Neutrophil (primary cell): ENCODE data around the gene MAP3K6.

Experiments
- H3K27ac ChIP-seq: fragments of 200-600 bp; sonication (generic); 2 replicates; pipeline ENCODE4 v1.5.1; 2016; ENCODE audit warnings: mild to moderate bottlenecking, moderate library complexity
- H3K27me3 ChIP-seq: fragments of 200-600 bp; sonication (generic); 2 replicates; pipeline ENCODE4 v1.6.0; 2016; ENCODE audit warnings: mild to moderate bottlenecking
- H3K36me3 ChIP-seq: fragments of 200-600 bp; sonication (generic); 2 replicates; pipeline ENCODE4 v1.5.1; 2017
- H3K4me1 ChIP-seq, 2 experiments: fragments of 200-600 bp in 1 of 2; sonication (generic) in 1 of 2; 1 replicate in 1 of 2; 2 replicates in 1 of 2; pipeline versions ENCODE4 v1.5.1 to v1.6.1; 2013 to 2016; ENCODE audit warnings: low read depth in 1 of 2, low read length in 1 of 2, mild to moderate bottlenecking in 1 of 2, moderate library complexity in 1 of 2; ENCODE audit not compliant: control insufficient read depth in 1 of 2, insufficient read depth in 1 of 2
- H3K4me3 ChIP-seq, 2 experiments: fragments of 200-600 bp in 1 of 2; sonication (generic) in 1 of 2; 1 replicate in 1 of 2; 2 replicates in 1 of 2; pipeline ENCODE4 v1.5.1; 2013 to 2016; ENCODE audit warnings: low read depth in 1 of 2, low read length in 1 of 2, mild to moderate bottlenecking in 1 of 2, moderate library complexity in 1 of 2
- H3K9me3 ChIP-seq: fragments of 200-600 bp; sonication (generic); 2 replicates; pipeline ENCODE4 v1.5.1; 2016
- CTCF ChIP-seq: fragments of 200-600 bp; sonication (generic); IDR thresholded peaks from 2 replicates; pipeline ENCODE4 v1.5.1; 2016; ENCODE audit warnings: antibody characterized with exemption

MAP3K6 gene

GRCh38 chr1:27377760-27378495 lies 11.2 kb upstream of the MAP3K6 start:
- Histone ChIP-seq H3K36me3 (no peaks in the 10 kb centered on the region), H3K27ac (no peak overlapping the region), H3K4me1 (peaks cover 0 to 2% of the 10 kb centered on the region in 2 experiments), H3K9me3 (no peaks in the 10 kb centered on the region), H3K4me3 (no peak overlapping the region), H3K27me3 (peaks cover 17% of the 10 kb centered on the region)
- no peak for TF ChIP-seq CTCF

GRCh38 chr1:27374362-27375086 lies 7.8 kb upstream of the MAP3K6 start, which contains the start of gene FCN3:
FCN3 (minus strand) TSS chr1:27374824; CDS start chr1:27374818, 6 bp downstream.
- Histone ChIP-seq H3K27ac (no peak within 1 kb of the TSS), H3K36me3 (no peaks in the 10 kb centered on the region), H3K27me3 (no peaks in the 10 kb centered on the region), H3K9me3 (no peaks in the 10 kb centered on the region), H3K4me3 (no peak within 1 kb of the TSS), H3K4me1 (peaks cover 10 to 13% of the 10 kb centered on the region in 2 experiments)
- TF ChIP-seq CTCF, result no peak

GRCh38 chr1:27372808-27373690 lies 6.3 kb upstream of the MAP3K6 start:
- peaks cover 25 to 27% of the 10 kb centered on the region in 2 experiments for H3K4me1 ChIP-seq
- no peak overlapping the region for H3K4me3 ChIP-seq
- no peaks in the 10 kb centered on the region for H3K9me3 ChIP-seq
- no peaks in the 10 kb centered on the region for H3K27me3 ChIP-seq
- TF ChIP-seq CTCF, result no peak
- H3K27ac ChIP-seq, result no peak overlapping the region
- H3K36me3 ChIP-seq, result no peaks in the 10 kb centered on the region

GRCh38 chr1:27372022-27372807 lies 5.5 kb upstream of the MAP3K6 start:
- Histone ChIP-seq H3K4me1 (peaks cover 33 to 35% of the 10 kb centered on the region in 2 experiments), H3K9me3 (no peaks in the 10 kb centered on the region), H3K36me3 (no peaks in the 10 kb centered on the region), H3K27me3 (peaks cover 8% of the 10 kb centered on the region), H3K4me3 (no peak overlapping the region), H3K27ac (no peak overlapping the region)
- no peak for TF ChIP-seq CTCF
